H9 (cell line): ENCODE results near the gene SUMO1. TPM values are rescaled to one million over a fixed set of nuclear protein-coding genes. Genes with fewer than 3 reads are reported as not detected.

Experiments
- DNase-seq: peaks from one replicate; pipeline ENCODE4 v3.0.0-alpha.2; 2017
- H2AFZ ChIP-seq: one replicate; pipeline ENCODE4 v1.6.1; 2013; ENCODE audit warnings: mild to moderate bottlenecking, low read length, control low read depth, moderate library complexity
- H2AK5ac ChIP-seq: 2 replicates; pipeline ENCODE4 v1.6.1; 2013; ENCODE audit warnings: low read length, control low read depth, mixed read lengths; ENCODE audit not compliant: insufficient read length
- H2BK120ac ChIP-seq: one replicate; pipeline ENCODE4 v1.6.1; 2013; ENCODE audit warnings: low read depth, mild to moderate bottlenecking, low read length, control low read depth, inconsistent platforms; ENCODE audit not compliant: poor library complexity, severe bottlenecking
- H2BK12ac ChIP-seq: 2 replicates; pipeline ENCODE4 v1.6.1; 2013; ENCODE audit warnings: low read length, control low read depth, mixed read lengths, low read depth; ENCODE audit not compliant: insufficient read length
- H2BK15ac ChIP-seq: 2 replicates; pipeline ENCODE4 v1.6.1; 2013; ENCODE audit warnings: low read depth, low read length, control low read depth
- H2BK20ac ChIP-seq: one replicate; pipeline ENCODE4 v1.6.1; 2013; ENCODE audit warnings: low read depth, mild to moderate bottlenecking, low read length, control low read depth, inconsistent platforms; ENCODE audit not compliant: poor library complexity, severe bottlenecking
- H2BK5ac ChIP-seq: 2 replicates; pipeline ENCODE4 v1.6.1; 2013; ENCODE audit warnings: low read length, control low read depth, mixed read lengths; ENCODE audit not compliant: insufficient read length
- H3K14ac ChIP-seq: 2 replicates; pipeline ENCODE4 v1.6.1; 2013; ENCODE audit warnings: low read length, control low read depth; ENCODE audit not compliant: insufficient read depth
- H3K18ac ChIP-seq: 2 replicates; pipeline ENCODE4 v1.6.1; 2013; ENCODE audit warnings: low read depth, mild to moderate bottlenecking, mixed read lengths, low read length, control low read depth; ENCODE audit not compliant: insufficient read length
- H3K23ac ChIP-seq: 2 replicates; pipeline ENCODE4 v1.6.1; 2013; ENCODE audit warnings: low read length, control low read depth, mixed read lengths, low read depth; ENCODE audit not compliant: insufficient read length
- H3K23me2 ChIP-seq: 2 replicates; pipeline ENCODE4 v1.6.1; 2013; ENCODE audit warnings: low read depth, mild to moderate bottlenecking, mixed read lengths, low read length, control low read depth; ENCODE audit not compliant: insufficient read length, poor library complexity, severe bottlenecking
- H3K27ac ChIP-seq: 2 replicates; pipeline ENCODE4 v1.5.1; 2013; ENCODE audit warnings: low read length, control low read depth, mixed read lengths, low read depth; ENCODE audit not compliant: insufficient read length
- H3K27me3 ChIP-seq: 2 replicates; pipeline ENCODE4 v1.6.1; 2013; ENCODE audit warnings: low read length, control low read depth, inconsistent platforms; ENCODE audit not compliant: insufficient read depth
- H3K4ac ChIP-seq: 2 replicates; pipeline ENCODE4 v1.6.1; 2013; ENCODE audit warnings: low read depth, mild to moderate bottlenecking, control low read depth, inconsistent platforms, low read length, moderate library complexity
- H3K4me1 ChIP-seq: 2 replicates; pipeline ENCODE4 v1.6.1; 2013; ENCODE audit warnings: low read length, control low read depth, inconsistent platforms; ENCODE audit not compliant: insufficient read depth
- H3K4me2 ChIP-seq: 2 replicates; pipeline ENCODE4 v1.6.1; 2013; ENCODE audit warnings: low read length, control low read depth, mixed read lengths; ENCODE audit not compliant: insufficient read length, insufficient read depth
- H3K56ac ChIP-seq: 2 replicates; pipeline ENCODE4 v1.6.1; 2013; ENCODE audit warnings: low read depth, mild to moderate bottlenecking, mixed read lengths, low read length, control low read depth; ENCODE audit not compliant: insufficient read length
- H3K79me1 ChIP-seq: 2 replicates; pipeline ENCODE4 v1.6.1; 2013; ENCODE audit warnings: low read depth, mild to moderate bottlenecking, moderate library complexity, low read length, control low read depth, inconsistent platforms; ENCODE audit not compliant: insufficient read depth, poor library complexity, severe bottlenecking
- H3K79me2 ChIP-seq: 2 replicates; pipeline ENCODE4 v1.6.1; 2013; ENCODE audit warnings: low read length, control low read depth, inconsistent platforms; ENCODE audit not compliant: insufficient read depth
- H3K9ac ChIP-seq: 2 replicates; pipeline ENCODE4 v1.6.1; 2013; ENCODE audit warnings: low read length, control low read depth, mixed read lengths; ENCODE audit not compliant: insufficient read length; ENCODE audit errors: extremely low read depth
- H3K9me3 ChIP-seq: one replicate; pipeline ENCODE4 v1.6.1; 2013; ENCODE audit warnings: low read depth, low read length, inconsistent platforms; ENCODE audit not compliant: control insufficient read depth
- H3T11ph ChIP-seq: one replicate; pipeline ENCODE4 v1.6.1; 2013; ENCODE audit warnings: mild to moderate bottlenecking, low read length, control low read depth, inconsistent platforms
- H4K20me1 ChIP-seq: one replicate; pipeline ENCODE4 v1.6.1; 2013; ENCODE audit not compliant: control insufficient read depth, insufficient read length, insufficient read depth
- H4K5ac ChIP-seq: 2 replicates; pipeline ENCODE4 v1.6.1; 2013; ENCODE audit warnings: low read depth, mild to moderate bottlenecking, mixed read lengths, low read length, control low read depth; ENCODE audit not compliant: insufficient read length
- H4K8ac ChIP-seq: replicated peaks from 2 replicates; pipeline ENCODE4 v1.6.1; 2013; ENCODE audit warnings: low read length, control low read depth, mixed read lengths, low read depth; ENCODE audit not compliant: insufficient read length
- H4K91ac ChIP-seq: 2 replicates; pipeline ENCODE4 v1.6.1; 2013; ENCODE audit warnings: low read depth, mild to moderate bottlenecking, moderate library complexity, mixed read lengths, low read length, control low read depth; ENCODE audit not compliant: insufficient read length
- H3K27ac Mint-ChIP-seq, 3 experiments: 2 replicates in 2 of 3; 3 replicates in 1 of 3; pipeline ENCODE4 v1.8.0; 2020 to 2021; ENCODE audit warnings: mixed read lengths in 3 of 3, mild to moderate bottlenecking in 1 of 3, moderate library complexity in 1 of 3
- H3K27me3 Mint-ChIP-seq: 2 replicates; pipeline ENCODE4 v1.8.0; 2021; ENCODE audit warnings: low read depth, mild to moderate bottlenecking, moderate library complexity, mixed read lengths
- H3K36me3 Mint-ChIP-seq, 3 experiments: 2 replicates in 2 of 3; 3 replicates in 1 of 3; pipeline ENCODE4 v1.8.0; 2020 to 2021; ENCODE audit warnings: low read depth in 3 of 3, mixed read lengths in 3 of 3; ENCODE audit not compliant: insufficient read depth in 1 of 3
- H3K4me1 Mint-ChIP-seq, 2 experiments: 2 replicates each; pipeline ENCODE4 v1.8.0; 2020; ENCODE audit warnings: mixed read lengths in 2 of 2
- H3K4me3 Mint-ChIP-seq, 2 experiments: 2 replicates in 1 of 2; 3 replicates in 1 of 2; pipeline ENCODE4 v1.8.0; 2020 to 2021; ENCODE audit warnings: mild to moderate bottlenecking in 2 of 2, mixed read lengths in 2 of 2, moderate library complexity in 1 of 2
- H3K9me3 Mint-ChIP-seq, 2 experiments: 2 replicates in 1 of 2; 3 replicates in 1 of 2; pipeline ENCODE4 v1.8.0; 2020; ENCODE audit warnings: mild to moderate bottlenecking in 2 of 2, mixed read lengths in 2 of 2, moderate library complexity in 1 of 2
- WGBS: extraction: QIAGEN DNeasy Blood & Tissue Kit; methylation state at CpG from one replicate; pipeline ENCODE4 v1.1.7; 2013; ENCODE audit warnings: missing lambda C conversion rate, low lambda C conversion rate, mixed read lengths; ENCODE audit not compliant: insufficient read length; ENCODE audit errors: extremely low coverage; 5-methylcytosine and 5-hydroxymethylcytosine counted together
- total RNA-seq: library from RNA; stranded (reverse); gene quantifications from 2 replicates; pipeline ENCODE4 v1.2.1, GENCODE V29; 2021
- TF ChIP-seq, protein P1 (sequence below): fragments of 200-600 bp; sonication (generic); conservative IDR thresholded peaks from 3 replicates; pipeline ENCODE4 v1.8.0; 2021; ENCODE audit warnings: antibody characterized with exemption, mild to moderate bottlenecking

SUMO1 gene
- total RNA-seq, 1 experiment from 2014 or later = 206 TPM

DNA sequence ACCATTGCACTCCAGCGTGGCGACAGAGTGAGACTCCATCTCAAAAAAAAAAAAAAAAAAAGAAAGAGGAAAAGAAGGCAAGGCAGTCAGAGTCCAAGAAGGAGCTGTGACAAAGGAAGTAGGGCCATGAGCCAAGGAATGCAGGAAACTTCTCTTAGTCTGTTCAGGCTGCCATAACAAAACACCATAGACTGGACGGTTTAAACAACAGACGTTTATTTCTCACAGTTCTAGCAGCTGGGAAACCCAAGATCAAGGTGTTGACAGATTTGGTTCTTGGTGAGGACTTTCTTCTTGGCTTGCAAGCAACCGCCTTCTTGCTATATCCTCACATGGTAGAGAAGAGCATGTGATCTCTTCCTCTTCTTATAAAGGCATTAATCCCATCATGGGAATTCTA, 13.1 kb upstream of the SUMO1 start:
- Histone ChIP-seq H4K5ac (no peak overlapping the region), H4K20me1 (no peaks in the 10 kb centered on the region), H3K4ac (no peak overlapping the region), H4K91ac (no peak overlapping the region), H3K9me3 (no peaks in the 10 kb centered on the region), H3K27ac (no peak overlapping the region), H3K23me2 (no peaks in the 10 kb centered on the region), H2BK5ac (no peak overlapping the region), H3K27me3 (no peaks in the 10 kb centered on the region; the same call in 1 of the 2 replicates), H3K79me2 (no peaks in the 10 kb centered on the region), H2AK5ac (no peak overlapping the region), H2BK15ac (no peak overlapping the region), H3T11ph (no peak overlapping the region), H2BK12ac (no peak overlapping the region), H4K8ac (no peak overlapping the region), H3K56ac (no peak overlapping the region), H2AFZ (no peak overlapping the region), H3K9ac (no peak overlapping the region), H2BK120ac (no peak overlapping the region), H3K4me2 (no peak overlapping the region), H3K23ac (no peak overlapping the region), H2BK20ac (no peak overlapping the region), H3K4me1 (peaks cover 3% of the 10 kb centered on the region; the same call in 1 of the 2 replicates), H3K18ac (no peak overlapping the region), H3K14ac (no peak overlapping the region), H3K79me1 (no peaks in the 10 kb centered on the region)
- H3K27ac Mint-ChIP-seq = no peak overlapping the region
- no peaks in the 10 kb centered on the region; a peak in 3 of 5 replicates for H3K9me3 Mint-ChIP-seq
- TF ChIP-seq, protein P1, sequence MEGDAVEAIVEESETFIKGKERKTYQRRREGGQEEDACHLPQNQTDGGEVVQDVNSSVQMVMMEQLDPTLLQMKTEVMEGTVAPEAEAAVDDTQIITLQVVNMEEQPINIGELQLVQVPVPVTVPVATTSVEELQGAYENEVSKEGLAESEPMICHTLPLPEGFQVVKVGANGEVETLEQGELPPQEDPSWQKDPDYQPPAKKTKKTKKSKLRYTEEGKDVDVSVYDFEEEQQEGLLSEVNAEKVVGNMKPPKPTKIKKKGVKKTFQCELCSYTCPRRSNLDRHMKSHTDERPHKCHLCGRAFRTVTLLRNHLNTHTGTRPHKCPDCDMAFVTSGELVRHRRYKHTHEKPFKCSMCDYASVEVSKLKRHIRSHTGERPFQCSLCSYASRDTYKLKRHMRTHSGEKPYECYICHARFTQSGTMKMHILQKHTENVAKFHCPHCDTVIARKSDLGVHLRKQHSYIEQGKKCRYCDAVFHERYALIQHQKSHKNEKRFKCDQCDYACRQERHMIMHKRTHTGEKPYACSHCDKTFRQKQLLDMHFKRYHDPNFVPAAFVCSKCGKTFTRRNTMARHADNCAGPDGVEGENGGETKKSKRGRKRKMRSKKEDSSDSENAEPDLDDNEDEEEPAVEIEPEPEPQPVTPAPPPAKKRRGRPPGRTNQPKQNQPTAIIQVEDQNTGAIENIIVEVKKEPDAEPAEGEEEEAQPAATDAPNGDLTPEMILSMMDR = no peak
- peaks cover 16 to 18% of the 10 kb centered on the region in 2 experiments for H3K4me1 Mint-ChIP-seq
- no CpG with 5 or more reads among the region's 5 CpGs for WGBS
- no peak overlapping the region for H3K4me3 Mint-ChIP-seq
- H3K36me3 Mint-ChIP-seq = peaks cover 0 to 5% (median 0%) of the 10 kb centered on the region in 3 experiments; a peak in 2 of 7 replicates
- H3K27me3 Mint-ChIP-seq = peaks cover 2% of the 10 kb centered on the region
- DNase-seq = no peak
